Measurements from ENCODE around the gene ATPAF1.

DNA sequence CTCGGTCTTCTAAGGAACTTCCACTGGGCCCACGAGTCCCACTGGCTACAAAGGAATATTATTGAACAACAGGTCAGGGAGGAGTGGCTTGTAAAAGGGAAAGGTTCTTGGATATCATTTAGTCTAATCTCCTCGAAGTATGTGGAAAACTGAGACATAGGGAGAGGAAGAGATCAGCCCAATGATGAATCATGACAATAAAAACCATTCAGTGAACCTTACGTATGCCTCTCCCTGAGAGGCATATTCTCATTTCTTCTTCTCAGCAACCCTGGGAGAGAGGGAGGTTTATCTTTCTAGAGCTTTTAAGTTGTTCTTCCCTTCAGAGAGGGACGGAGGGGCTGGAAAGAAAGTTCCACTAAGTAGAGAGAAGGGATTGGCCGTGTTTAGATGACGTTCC lies 46.2 kb downstream of the ATPAF1 start:
- no peak for TF ChIP-seq POLR2A (IDR thresholded peaks at IDR 0.05)
- TF ChIP-seq, protein P1, sequence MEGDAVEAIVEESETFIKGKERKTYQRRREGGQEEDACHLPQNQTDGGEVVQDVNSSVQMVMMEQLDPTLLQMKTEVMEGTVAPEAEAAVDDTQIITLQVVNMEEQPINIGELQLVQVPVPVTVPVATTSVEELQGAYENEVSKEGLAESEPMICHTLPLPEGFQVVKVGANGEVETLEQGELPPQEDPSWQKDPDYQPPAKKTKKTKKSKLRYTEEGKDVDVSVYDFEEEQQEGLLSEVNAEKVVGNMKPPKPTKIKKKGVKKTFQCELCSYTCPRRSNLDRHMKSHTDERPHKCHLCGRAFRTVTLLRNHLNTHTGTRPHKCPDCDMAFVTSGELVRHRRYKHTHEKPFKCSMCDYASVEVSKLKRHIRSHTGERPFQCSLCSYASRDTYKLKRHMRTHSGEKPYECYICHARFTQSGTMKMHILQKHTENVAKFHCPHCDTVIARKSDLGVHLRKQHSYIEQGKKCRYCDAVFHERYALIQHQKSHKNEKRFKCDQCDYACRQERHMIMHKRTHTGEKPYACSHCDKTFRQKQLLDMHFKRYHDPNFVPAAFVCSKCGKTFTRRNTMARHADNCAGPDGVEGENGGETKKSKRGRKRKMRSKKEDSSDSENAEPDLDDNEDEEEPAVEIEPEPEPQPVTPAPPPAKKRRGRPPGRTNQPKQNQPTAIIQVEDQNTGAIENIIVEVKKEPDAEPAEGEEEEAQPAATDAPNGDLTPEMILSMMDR (IDR thresholded peaks at IDR 0.05), result no peak

Measured in testis (tissue), 2 donors.